ENCODE results near the gene NINJ2.
"Not testable (repeated sequence)": the region's sequence is repeated elsewhere in the genome, so short reads cannot be mapped to it uniquely, and the experiment has no call there.

NINJ2 gene

DNA sequence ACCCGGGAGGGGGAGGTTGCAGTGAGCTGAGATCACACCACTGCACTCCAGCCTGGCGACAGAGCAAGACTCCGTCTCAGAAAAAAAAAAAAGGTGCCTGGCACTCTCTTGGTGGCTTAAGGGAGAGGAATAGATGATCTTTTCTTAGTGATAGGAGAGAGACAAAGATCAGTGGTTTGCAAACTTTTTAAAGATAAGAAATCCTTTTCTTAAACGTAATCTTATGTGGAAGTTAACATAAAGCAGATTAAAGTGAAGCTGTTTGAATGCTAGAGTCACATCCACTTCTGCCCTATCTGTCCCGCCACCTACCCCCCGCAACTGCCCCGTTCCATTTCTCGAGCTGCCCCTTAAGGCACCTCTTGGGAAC lies 6.3 kb upstream of the NINJ2 start:
- no peak for DNase-seq

DNA sequence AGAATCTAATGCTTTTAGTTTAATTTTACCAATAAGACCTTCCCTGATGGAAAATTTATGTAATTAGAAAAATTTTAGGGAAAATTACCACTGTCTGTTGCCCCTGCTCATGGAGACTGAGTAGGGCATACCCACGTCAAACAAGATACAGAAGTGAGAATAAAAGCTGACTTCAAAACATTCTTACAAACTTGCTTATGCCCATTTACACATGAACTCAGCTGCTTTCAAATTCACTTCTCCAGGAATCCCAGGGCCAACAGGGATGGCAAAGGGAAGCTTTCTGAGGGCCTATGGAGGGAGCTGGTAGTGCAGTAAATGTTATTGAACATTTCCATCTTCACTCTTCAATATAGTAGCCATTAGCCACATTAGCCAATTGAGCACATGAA lies 4.8 kb upstream of the NINJ2 start:
- no peak for DNase-seq

- no peak for DNase-seq
Observed at GRCh38 chr12:666766-667308, 3.6 kb upstream of the NINJ2 start.

DNA sequence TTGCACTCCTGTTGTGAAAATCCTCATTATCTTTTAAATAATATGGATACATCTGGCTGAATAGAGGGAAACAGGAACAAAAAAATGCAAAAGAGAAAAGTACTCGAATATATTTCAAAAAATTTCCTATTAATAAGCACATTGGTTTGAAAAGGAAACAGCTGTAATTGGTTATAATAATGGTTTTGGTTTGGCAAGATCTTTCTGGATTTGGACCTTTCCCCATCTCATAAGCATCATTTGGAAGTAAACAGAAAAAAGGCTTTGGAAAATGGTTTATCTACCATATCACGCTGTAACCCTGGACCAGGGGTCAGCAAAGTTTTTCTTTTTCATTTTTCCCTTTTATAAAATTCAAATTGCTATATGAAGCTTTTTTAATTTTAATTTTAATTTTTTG lies 2.8 kb upstream of the NINJ2 start:
- no peak for DNase-seq

GRCh38 chr12:664779-665092 lies 1.5 kb upstream of the NINJ2 start:
- DNase-seq: no peak

DNA sequence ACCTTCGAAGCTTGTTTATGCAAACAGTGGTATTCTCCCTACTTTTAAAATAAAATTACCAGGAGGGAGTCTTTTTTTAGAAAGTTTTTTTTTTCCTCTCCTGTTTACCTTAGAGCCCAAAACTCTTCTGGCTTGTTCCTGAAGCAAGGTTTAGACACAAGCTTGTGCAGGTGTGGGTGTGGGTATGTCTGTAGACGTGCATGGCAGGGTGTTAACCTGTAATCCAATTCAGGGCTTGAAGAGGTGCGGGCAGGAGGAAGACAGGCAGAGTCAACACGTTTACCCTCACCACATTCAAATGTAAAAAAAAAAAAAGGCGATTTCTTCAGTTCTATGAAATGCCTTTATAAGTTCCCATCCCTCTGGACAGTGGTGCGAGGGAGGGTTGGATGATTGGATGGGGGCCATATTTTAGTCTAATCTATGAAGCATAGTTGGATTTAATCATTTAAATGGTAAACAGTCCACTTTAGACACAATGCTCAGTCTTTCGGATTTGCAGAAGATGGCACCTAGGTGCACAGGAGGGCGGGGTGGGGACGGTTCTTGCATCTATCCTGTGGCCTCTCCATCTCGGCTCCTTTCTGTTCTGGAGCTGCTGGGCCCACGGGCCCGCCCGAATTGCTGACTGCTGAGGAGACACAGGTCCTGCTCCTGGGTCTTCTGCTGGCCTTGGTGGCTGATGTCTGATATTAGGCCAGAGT lies 982 bp upstream of the NINJ2 start:
- no peak for DNase-seq

- no peak for DNase-seq
Observed at GRCh38 chr12:662566-663292, 516 bp downstream of the NINJ2 start.

- no peak for DNase-seq
Observed at GRCh38 chr12:661720-662486, 1.3 kb downstream of the NINJ2 start.

GRCh38 chr12:659090-659683 lies 4.1 kb downstream of the NINJ2 start:
- DNase-seq: no peak

DNA sequence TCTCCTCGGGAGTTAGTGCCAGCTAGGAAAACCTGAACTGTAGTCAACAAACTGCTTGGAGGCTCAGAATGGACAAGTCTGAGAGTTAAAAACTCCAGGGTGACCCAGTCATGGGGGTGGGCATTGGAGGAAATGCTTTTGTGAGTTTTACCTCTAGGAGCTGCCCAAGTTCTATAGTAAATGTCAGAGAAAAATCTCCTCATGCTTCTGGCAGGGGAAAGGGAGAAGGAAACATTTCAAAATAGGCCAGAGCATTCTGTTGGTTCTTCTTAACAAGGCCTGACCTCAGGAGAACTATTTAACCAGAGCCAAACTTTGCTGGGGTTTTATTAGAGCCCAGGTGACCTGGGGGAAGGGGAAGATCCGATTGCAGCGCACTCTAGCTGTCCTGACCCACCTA lies 12.3 kb downstream of the NINJ2 start:
- DNase-seq: no peak

DNA sequence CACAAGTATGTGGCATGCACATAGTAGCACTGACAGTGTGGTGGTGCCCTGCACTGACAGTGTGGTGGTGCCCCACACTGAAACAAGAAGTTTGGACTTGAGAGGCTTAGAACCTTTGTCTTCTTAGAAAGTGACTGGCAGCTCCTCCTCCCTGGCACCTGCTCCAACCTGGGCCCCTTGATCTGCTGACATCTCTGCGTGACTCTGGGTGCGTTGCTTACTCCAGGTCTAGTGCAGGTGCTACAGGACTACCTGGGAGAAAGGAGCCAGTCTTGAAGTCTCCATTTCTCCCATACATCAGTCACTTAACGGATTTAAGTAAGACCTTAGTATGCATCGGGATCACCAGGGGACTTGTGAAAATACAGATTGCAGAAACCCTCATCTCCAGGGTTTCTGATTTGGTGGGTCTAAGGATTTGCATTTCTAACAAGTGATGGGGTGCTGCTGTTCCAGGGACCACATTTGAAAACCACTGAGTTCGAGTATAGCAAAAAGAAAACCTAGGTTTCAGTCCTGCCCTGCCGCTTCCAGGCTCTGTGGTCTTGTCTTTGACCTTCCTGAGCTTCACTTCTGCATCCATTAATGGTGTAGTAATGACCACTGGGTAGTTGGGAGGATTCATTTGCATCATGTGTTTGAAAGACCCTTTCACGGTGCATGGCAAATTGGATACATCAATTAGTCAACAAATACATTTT lies 15.7 kb downstream of the NINJ2 start:
- DNase-seq: no peak

DNA sequence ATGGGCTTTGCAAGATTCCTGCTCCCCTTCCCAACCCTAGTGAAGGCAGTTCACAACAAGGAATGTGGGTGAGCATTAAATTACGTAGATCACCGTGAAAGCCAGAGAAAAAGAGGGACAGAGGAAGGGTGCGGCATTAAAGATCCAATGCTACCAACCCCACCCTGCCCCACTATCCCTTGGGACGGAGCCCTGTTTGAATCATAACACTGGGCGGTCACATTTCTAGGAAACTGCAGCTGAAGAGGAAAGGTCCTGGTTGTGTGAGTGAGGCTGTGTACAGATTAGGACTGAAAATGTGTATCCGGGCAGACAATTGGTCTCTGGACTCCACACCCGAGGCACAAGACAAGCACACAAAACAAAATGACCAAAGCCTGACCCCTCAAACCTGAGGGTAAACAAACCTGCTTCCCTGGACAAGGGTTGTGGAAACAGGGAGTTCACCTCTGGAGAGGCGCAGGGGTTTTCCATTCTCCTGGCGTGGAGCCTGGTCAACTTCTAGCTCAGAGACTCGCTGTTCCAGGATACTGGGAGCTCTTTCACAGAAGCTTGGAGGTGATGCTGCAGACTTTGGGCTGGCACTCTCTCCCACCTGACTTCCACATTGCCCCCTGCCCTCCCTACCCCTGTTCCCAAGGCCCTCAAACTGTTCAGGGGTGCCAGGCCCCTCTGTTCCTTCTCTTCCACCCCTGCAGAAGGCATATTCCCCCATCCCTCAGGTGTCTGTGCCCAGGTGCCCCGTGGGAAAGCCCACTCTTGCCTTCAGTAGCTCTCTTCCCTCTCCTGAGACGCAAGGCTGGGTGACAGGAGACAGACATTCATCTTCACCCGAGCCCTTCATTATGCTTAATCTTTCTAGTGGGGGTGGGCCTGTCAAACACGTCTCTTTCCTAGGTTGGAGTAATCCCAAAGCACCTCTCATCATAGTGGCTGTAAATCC lies 16.5 kb downstream of the NINJ2 start:
- no peak for DNase-seq

GRCh38 chr12:645563-646071 lies 17.6 kb downstream of the NINJ2 start:
- no peak for DNase-seq

DNA sequence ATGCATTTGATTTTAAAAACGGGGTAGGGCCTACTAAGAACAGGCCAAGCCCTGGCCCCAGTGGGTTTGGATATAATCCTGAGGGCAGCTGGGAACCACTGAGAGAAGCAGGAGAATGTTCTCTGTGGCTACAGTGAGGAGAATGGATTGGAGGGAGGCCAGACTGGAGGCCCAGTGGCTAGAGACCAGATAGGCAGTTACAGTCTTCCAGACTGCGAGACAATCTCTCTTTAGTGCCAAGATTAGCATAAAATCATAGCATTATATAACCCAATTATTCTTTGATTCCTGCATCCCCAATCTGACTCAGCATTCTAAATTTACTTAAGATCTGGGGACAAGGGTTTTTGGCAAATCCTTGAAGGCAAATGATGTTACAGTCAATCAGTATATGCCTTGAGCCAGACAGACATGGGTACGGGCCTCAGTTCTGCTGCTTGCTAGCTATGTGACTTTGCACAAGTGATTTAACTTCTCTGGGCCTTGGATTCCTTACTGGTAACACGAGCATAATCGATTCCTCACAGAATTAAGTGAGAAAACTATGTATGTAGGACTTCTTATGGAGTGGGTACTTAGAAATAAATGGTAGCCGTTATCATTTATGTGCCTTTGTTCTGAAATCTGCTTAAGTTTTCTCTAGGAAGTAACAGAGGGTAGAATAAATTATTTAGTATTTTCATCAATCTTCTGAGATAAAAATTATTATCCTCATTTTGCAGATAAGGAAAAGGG lies 18.3 kb downstream of the NINJ2 start:
- no peak for DNase-seq

- DNase-seq: no peak
Observed at GRCh38 chr12:644303-644639, 19.0 kb downstream of the NINJ2 start.

GRCh38 chr12:643475-644302 lies 19.6 kb downstream of the NINJ2 start:
- DNase-seq: no peak

DNA sequence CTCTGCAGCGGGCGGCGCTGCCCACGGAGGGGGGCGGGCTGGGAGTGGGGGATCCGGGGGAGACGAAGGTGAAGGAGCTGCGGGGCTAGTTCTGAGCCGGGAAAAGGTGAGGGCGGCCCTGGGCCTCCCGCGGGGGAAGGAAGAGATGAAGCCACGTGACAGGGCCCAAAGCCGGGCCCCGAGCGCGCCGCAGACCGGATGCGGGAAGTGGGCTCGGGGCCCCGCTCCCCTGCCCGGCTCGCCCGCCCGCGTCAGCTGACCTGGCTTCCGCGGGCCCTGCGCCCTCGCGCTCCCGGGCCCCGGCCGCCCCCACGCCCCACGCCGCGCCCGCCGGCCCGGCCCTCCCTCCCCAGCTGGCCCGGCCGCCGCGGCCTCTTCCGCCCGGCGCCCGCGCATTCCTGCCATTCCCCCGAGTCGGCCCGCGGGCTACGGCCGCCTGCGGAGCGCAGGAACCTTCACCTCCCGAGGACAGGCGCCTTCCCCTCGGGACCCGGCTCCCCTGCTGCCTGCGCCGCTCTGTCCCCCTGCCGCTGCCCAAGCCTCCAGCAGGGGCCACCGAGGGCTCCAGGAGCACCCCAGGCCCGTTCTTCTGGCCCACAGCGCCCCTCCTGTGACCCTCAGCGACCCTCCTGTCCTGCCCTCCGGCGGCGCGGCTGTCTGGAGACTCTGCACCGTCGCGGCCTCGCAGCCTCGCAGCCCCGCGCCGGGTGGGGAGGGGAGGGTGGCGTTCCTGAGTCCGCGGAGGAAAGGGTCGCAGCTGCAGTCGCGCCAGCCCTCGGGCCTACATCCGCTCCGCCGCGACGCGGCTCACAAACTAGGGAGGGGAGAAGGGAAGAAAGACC lies 20.4 kb downstream of the NINJ2 start:
- DNase-seq: peak; percentile 44

DNA sequence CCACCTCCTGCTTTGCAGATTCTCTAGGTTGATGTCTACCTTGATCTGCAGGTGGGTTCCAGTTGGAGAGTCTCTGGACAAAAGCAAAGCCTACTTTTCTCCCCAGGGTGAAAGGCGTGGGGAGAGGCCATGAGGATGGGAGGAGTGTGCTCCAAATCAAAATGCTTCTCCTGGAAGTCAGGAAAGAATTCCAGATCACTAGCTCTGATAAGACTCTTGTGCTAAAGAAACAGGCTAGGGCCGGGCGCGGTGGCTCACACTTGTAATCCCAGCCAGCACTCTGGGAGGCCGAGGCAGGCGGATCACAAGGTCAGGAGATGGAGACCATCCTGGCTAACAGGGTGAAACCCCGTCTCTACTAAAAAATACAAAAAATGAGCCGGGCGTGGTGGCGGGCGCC lies 21.9 kb downstream of the NINJ2 start:
- not testable (repeated sequence) for DNase-seq

- DNase-seq: no peak
Observed at GRCh38 chr12:640773-641172, 22.5 kb downstream of the NINJ2 start.
